HT1080 (cell line): ENCODE measurements around the gene CUEDC2. TPM values are rescaled to one million over a fixed set of nuclear protein-coding genes. Genes with fewer than 3 reads are reported as not detected.
"Not testable (repeated sequence)": the region's sequence is repeated elsewhere in the genome, so short reads cannot be mapped to it uniquely, and the experiment has no call there.

ENCODE experiments used
- DNase-seq: peaks from one replicate; pipeline ENCODE4 v3.0.0-alpha.2; 2015; ENCODE audit warnings: low read depth
- total RNA-seq: library from RNA; depleted of rRNA; stranded (reverse); fragments of >200 nt; shearing (Covaris generic); gene quantifications from 2 replicates; pipeline ENCODE4 v1.2.3, GENCODE V29; 2014

The CUEDC2 gene
- total RNA-seq, 1 experiment from 2014 or later, result 38.1 TPM

DNA sequence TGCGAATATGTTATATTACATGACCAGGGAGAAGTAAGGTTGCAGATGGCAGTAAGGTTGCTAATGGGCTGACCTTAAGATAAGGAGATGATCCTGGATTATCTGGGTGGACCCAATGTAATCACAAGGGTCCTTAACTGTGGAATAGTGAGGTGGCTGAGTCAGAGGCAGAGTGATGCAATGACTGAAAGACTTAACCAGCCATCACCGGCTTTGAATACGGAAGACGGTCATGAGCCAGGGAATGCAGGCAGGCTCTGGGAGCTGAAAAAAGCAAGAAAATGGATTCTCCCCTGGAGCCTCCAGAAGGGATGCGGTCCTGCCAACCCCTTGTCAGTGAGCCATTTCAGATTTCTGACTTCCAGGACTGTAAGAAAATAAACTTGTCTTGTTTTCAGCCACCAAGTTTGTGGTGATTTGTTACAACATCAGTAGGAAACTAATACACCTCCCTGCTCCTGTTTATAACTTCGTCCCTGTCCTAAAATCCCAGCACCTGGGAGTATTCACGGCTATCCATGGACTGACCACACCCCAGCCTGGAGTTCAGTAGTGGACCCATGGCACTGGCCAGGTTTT, 23.6 kb upstream of the CUEDC2 start:
- DNase-seq, result peak; percentile 79

GRCh38 chr10:102454662-102455487, 22.5 kb upstream of the CUEDC2 start:
- not testable (repeated sequence) for DNase-seq

GRCh38 chr10:102453502-102453901, 21.1 kb upstream of the CUEDC2 start:
- DNase-seq, result no peak

DNA sequence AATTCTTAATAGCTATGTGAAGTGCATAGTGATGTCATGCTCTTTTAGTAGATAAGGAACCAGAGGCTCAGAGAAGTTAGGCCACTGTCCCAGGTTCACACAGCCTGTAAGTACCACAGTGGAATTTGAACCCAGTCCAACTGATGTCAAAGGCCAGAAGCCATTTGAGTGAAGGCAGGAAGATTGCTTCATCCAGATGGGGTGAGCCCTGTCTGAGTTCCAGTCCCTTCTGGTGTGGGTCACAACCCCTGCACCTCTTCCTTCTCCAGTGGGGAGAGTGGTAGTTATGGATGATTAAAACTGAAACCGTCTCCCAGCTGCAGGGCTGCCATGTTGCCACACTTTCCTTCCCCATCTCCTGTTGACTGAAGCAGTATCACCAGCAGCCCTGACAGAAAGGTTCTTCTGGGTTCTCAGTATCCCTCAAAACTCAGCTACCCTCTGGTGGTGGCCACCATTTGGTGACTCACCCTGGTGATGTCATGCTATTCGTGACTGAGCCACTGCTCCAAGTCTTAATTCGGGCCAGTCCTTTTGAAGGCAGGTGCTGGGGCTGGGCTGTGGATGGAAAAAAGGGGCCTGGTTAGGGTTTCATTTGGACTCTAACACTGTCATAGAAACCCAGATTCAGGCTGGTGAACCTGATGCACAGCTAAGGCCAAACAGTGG, 20.4 kb upstream of the CUEDC2 start:
- DNase-seq, result peak; percentile 69

- DNase-seq, result no peak
Measured at GRCh38 chr10:102451105-102451969, 19.0 kb upstream of the CUEDC2 start, which contains the start of gene C10orf95. C10orf95 (minus strand) TSS chr10:102451543; CDS start chr10:102451093, 450 bp downstream.

DNA sequence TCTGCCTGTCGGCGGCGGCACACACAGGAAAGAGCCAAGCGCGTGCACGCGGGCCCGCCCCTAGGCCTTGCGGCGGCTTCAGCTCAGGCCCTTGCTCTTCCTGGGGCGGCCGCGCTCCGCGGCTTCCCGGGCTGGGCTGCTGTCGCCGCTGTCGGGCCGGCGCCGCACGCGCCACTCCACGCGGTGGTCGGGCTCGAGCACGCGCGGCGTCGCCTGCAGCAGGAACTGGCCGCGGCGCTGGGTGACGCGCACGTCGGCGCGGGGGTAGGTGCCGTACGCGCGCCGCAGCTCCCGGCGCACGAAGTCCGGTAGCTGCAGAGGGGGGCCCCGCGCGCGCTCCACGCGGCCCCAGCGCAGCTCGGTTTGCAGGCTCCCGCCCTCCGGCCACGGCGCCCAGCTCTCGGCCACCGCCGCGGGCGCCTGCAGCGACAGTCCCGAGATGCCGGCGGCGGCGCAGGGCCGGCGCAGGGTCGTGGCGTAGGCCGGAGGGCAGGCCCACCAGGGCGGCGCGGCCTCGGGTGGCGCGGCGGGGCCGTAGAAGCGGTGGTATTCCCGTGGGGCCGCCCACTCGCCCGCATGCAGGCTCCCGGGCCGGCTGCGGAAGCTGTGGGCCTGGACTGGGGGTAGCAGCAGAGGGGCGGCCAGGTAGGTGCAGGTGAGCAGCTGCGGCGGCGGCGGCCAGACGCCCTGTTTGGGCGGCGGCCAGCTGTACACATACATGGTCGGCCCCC, 18.2 kb upstream of the CUEDC2 start:
- DNase-seq, result peak; percentile 75

DNA sequence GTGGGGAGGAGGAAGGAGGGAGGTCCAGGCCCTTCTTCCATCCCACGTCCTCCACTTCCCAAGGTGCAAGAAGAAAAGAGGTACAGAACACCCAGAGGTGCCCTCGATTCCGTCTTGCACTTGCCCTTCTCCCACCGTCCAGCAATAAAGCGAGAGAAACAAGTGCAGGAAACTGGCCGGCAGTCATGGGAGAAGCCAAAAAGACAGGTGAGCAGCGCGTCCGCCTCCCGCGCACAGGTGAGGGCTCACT, 17.7 kb upstream of the CUEDC2 start:
- DNase-seq, result no peak

DNA sequence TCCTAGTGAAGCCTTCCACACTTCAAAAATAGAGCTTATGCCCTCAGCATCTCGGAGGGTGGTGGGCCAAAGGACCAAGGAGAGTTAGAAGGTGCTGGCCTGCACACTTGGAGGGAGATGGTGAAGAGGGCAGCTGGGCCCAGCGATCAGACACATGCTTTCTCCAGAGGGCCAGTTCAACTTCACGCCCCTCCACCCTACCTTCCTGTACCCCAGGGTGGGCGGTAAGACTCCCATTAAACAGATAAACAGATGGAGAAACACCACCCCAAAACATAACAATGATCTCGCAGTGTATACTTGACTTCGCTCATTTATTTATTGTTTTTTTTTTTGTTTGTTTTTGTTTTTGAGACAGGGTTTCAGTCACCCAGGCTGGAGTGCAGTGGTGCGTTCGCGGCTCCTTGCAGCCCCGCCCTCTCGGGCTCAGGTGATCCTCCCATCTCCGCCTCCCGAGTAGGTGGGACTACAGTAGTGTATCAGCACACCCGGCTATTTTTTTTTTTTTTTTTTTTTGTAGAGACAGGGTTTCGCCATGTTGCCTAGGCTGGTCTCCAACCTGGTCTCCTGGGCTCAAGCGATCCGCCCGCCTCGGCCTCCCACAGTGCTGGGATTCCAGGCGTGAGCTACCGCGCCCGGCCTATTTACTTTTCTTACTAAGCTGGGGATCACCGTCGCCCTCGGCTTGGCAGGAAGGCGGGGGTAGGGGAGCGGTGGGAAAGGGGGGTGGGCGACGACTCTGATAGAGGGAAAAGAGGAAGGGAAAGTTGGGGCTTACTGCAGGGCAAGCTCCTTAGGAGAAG, 17.1 kb upstream of the CUEDC2 start:
- peak; percentile 34 for DNase-seq

DNA sequence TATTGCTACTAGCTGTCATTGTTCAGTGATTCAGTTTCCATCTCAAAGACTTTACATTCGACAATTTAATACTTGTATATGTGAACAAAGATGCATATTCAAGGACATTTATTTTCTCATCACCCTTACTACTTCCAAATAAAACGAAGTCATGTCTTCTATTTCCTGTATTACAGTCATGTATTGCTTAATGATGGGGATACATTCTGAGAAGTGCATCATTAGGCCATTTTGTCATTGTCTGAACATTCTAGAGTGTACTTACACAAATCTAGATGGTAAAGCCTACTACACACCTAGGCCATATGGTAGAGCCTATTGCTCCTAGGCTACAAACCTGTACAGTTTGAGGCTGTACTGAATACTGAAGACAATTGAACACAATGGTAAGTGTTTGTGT, 12.5 kb upstream of the CUEDC2 start:
- DNase-seq, result no peak

DNA sequence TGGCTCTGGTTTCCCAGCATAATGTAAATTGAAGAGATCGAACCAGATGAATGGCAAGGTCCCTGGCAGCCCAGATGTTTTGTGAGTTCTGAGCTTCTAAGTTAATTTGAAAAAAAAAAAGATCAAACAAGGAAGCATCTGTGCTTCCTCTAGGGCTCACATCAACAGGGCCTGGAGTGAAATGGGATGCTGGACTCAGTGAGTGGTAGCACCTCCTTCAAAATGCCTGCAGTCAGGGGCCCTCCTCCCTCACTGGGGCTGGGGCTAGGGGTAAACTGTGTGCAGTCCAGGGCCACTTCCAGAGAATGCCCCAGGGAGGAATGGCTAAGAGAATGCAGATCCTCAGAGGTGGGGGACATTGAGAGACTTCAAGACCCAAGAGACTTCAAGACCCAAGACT, 6.0 kb upstream of the CUEDC2 start:
- DNase-seq, result no peak

DNA sequence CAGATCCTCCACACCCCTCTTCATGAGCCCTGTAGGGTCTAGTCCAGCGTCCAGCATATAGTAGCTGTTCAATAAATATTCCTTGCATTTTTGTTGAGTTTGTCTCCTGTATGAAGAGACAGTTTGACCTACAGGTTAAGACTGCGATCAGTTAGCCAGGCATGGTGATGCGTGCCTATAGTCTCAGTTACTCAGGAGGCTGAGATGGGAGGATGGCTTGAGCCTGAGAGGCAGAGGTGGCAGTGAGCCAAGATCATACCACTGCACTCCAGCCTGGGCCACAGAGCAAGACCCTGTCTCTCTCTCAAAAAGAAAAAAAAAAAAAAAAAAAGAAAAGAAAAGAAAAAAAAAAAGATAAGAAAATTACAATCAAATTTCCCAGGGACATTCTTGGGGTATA, 5.1 kb upstream of the CUEDC2 start:
- no peak for DNase-seq

DNA sequence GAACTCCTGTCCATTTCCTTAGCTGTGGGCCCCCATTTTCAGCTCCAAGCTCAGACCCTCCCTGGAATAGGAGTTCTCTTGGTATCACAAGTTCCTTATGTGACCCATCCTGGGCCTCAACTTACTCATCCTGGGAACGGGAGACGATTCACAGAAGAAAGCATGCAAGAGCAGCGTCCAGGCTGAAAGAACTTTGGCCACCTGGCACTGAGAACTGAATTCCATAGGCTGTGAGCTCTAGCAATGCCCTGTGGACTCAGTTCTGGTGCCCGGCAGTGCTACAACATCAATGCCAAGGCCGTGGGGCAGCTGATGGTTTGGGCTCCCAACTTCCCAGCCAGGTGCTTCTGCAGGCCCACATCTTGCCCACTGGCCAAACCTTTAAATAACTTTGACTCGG, 3.9 kb upstream of the CUEDC2 start:
- no peak for DNase-seq

DNA sequence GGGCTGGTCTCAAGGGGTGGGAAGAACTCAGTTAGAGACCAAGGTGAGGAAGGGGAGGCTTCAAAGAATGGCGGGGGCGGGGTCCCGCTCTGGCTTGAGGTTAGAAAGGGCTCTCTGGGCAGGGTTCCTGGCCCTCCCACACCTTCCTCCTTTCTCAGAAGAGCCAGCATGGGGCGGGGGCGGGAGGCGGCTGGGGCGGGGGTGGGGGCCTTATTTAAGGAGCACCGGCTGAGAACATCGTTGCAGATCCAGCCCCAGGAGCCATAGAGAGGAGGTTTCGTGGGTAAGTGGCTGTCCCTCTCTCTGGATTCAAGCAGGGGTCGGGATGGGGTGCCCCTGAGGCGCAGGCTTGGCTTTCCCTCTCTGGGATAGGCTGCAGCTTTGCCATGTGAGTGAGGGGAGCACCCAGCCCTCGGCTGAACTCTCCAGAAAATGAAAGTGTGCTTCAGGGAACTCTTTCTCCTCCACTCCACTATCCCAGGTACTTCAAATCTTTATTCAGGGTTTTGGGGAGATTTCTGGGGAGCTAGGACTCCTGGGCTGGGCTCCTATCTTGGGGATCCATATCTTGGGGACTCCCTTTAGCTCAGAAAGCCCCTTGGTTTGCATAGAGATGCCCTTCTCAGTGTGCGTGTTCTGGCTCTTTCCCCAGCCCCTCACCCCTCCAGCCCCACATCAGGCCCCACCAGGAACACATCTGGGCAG, 3.3 kb upstream of the CUEDC2 start:
- no peak for DNase-seq

- DNase-seq, result no peak
Measured at GRCh38 chr10:102435133-102435497, 2.7 kb upstream of the CUEDC2 start.

GRCh38 chr10:102434394-102435132, 2.2 kb upstream of the CUEDC2 start:
- peak; percentile 37 for DNase-seq

- DNase-seq, result no peak
Measured at GRCh38 chr10:102433619-102434046, 1.3 kb upstream of the CUEDC2 start.

DNA sequence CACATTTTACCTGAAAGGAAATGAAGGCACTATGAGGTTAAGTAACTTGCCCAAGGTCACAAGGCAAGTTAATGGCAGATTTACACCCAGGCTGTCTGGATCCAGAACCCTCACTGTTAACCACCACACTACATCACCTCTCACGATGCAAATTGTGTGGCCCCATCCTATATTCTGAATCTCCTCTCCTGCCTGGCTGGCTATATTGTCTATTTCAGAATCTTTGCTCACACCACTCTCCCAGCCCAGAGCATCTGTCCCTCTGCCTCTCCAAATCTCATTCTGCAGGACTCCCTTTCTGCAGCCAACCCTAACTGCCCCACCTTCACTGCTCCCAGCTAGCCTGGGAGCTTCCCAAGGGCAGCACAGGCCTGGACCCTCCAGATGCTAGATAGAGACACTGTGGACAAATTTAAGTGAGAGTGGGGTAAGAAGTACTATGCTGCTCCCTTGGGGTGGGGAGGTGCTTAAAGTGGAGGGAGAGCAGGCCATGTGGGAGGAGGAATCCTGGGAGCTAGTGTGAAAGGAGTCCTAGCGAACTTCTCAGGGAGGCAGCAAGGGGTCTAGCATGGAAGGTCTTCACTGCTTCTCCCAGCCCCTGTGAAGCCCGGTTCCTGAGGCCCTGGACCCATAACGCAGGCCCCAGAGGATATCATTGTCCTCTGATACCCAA, 786 bp downstream of the CUEDC2 start:
- DNase-seq, result peak; percentile 40

- no peak for DNase-seq
Measured at GRCh38 chr10:102429468-102429867, 2.9 kb downstream of the CUEDC2 start.
